Astrocyte (in vitro differentiated cells and primary cell): ENCODE data around the gene PACSIN1.

Experiments used
- EZH2 ChIP-seq: IDR thresholded peaks from 2 replicates; pipeline ENCODE4 v1.6.1; 2012; ENCODE audit warnings: mild to moderate bottlenecking, low read length, inconsistent platforms; ENCODE audit not compliant: insufficient read depth
- TF ChIP-seq, protein P1 (sequence below): IDR thresholded peaks from 2 replicates; pipeline ENCODE4 v1.5.1; 2011; ENCODE audit warnings: low read depth, mild to moderate bottlenecking, inconsistent platforms, low read length, moderate library complexity; ENCODE audit not compliant: insufficient read depth

DNA sequence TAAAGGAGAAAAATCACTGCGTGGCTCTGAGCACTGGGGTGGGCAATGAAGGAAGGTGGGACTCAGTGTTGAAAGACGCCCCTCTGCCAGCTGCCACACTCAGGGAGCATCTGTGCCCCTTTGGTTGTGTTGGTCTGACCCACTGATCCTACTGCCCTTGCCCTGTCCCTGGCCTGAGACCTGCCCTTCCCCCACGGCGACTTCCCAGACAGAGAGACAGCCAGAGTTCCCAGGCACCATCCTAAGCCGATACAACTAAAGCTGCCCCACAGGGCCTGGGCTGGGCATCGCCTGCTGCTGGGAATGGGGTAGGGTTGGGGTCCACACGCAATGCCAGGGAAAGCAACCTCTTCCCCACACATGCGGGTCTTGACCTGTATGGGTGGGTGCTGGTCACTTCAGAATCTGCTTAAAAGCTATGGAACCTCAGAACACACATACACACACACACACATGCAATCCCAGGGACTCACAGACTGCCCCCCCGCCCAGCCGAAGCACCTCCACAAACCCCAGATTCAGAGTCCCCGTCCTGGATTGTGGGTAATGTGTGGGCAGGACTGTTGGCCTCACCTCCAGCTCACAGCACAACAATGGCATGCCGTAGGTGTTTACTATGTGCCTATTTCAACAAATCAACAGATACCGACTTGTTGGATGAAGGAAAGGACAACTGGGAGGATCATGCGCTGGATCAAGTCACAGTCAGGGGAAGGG lies 101.1 kb downstream of the PACSIN1 start:
- TF ChIP-seq, protein P1, sequence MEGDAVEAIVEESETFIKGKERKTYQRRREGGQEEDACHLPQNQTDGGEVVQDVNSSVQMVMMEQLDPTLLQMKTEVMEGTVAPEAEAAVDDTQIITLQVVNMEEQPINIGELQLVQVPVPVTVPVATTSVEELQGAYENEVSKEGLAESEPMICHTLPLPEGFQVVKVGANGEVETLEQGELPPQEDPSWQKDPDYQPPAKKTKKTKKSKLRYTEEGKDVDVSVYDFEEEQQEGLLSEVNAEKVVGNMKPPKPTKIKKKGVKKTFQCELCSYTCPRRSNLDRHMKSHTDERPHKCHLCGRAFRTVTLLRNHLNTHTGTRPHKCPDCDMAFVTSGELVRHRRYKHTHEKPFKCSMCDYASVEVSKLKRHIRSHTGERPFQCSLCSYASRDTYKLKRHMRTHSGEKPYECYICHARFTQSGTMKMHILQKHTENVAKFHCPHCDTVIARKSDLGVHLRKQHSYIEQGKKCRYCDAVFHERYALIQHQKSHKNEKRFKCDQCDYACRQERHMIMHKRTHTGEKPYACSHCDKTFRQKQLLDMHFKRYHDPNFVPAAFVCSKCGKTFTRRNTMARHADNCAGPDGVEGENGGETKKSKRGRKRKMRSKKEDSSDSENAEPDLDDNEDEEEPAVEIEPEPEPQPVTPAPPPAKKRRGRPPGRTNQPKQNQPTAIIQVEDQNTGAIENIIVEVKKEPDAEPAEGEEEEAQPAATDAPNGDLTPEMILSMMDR = no peak
- no peak for TF ChIP-seq EZH2
